OCI-LY7 (cell line): Measurements from ENCODE around the gene IRS1. TPM values are rescaled to one million over a fixed set of nuclear protein-coding genes. Genes with fewer than 3 reads are reported as not detected.

Experiments
- BruUV-seq: library from RNA; stranded (reverse); fragments of 400-500 nt; replicated peaks from 2 replicates; lab custom pipeline; 2021; lab: Mats Ljungman, UMichigan
- CTCF ChIA-PET: fragments of 300-600 bp; sonication (Branson Sonifier 250); formaldehyde crosslinking; loops from one replicate; lab custom pipeline; 2022; ENCODE audit warnings: antibody characterized with exemption; ENCODE audit not compliant: unreplicated experiment; lab: Charles Lee
- POLR2A ChIA-PET: fragments of 300-600 bp; sonication (Branson Sonifier 250); formaldehyde crosslinking; loops from one replicate; lab custom pipeline; 2022; ENCODE audit warnings: antibody characterized with exemption; lab: Charles Lee
- DNase-seq: peaks from one replicate; pipeline ENCODE4 v3.0.0-alpha.2; 2015; ENCODE audit warnings: low spot score
- H2AFZ ChIP-seq: fragments of 200-600 bp; sonication (generic), shearing (Covaris generic); 2 replicates; pipeline ENCODE4 v1.6.1; 2014; ENCODE audit warnings: mild to moderate bottlenecking, antibody characterized with exemption, low read length, moderate library complexity
- H3K27ac ChIP-seq: fragments of 200-600 bp; sonication (generic); 2 replicates; pipeline ENCODE4 v1.5.1; 2014; ENCODE audit warnings: mixed run types, low read depth, mild to moderate bottlenecking, moderate library complexity, low read length, inconsistent platforms; ENCODE audit not compliant: poor library complexity, severe bottlenecking
- H3K36me3 ChIP-seq: fragments of 200-600 bp; sonication (generic); 2 replicates; pipeline ENCODE4 v1.6.1; 2014; ENCODE audit warnings: mild to moderate bottlenecking, antibody characterized with exemption, low read length, moderate library complexity, mixed read lengths; ENCODE audit not compliant: insufficient read depth
- H3K4me1 ChIP-seq: fragments of 200-600 bp; sonication (generic); 2 replicates; pipeline ENCODE4 v1.5.1; 2014; ENCODE audit warnings: mild to moderate bottlenecking, low read length; ENCODE audit not compliant: insufficient read depth, poor library complexity, severe bottlenecking
- H3K4me2 ChIP-seq: fragments of 200-600 bp; sonication (generic); 2 replicates; pipeline ENCODE4 v1.6.1; 2014; ENCODE audit warnings: mild to moderate bottlenecking, low read length
- H3K4me3 ChIP-seq: fragments of 200-600 bp; sonication (generic); 2 replicates; pipeline ENCODE4 v1.5.1; 2014; ENCODE audit warnings: mild to moderate bottlenecking, low read depth, low read length; ENCODE audit not compliant: poor library complexity, severe bottlenecking
- H3K79me2 ChIP-seq: fragments of 200-600 bp; sonication (generic); 2 replicates; pipeline ENCODE4 v1.6.1; 2016; ENCODE audit warnings: low read depth, mild to moderate bottlenecking, low read length, moderate library complexity, mixed read lengths; ENCODE audit not compliant: insufficient read depth
- H3K9me2 ChIP-seq: fragments of 200-600 bp; sonication (generic); 2 replicates; pipeline ENCODE4 v1.6.1; 2016; ENCODE audit warnings: mild to moderate bottlenecking, low read length, mixed read lengths; ENCODE audit not compliant: insufficient read depth
- H3K9me3 ChIP-seq: fragments of 200-600 bp; sonication (generic); 2 replicates; pipeline ENCODE4 v1.6.1; 2014; ENCODE audit warnings: mild to moderate bottlenecking, mixed run types, low read length, mixed read lengths
- H4K20me1 ChIP-seq: fragments of 200-600 bp; sonication (generic); 2 replicates; pipeline ENCODE4 v1.6.1; 2014; ENCODE audit warnings: mild to moderate bottlenecking, antibody characterized with exemption, low read length, moderate library complexity, mixed read lengths; ENCODE audit not compliant: insufficient read depth
- CTCF ChIP-seq: fragments of 200-600 bp; sonication (generic); conservative IDR thresholded peaks from 2 replicates; pipeline ENCODE4 v1.5.1; 2014; ENCODE audit warnings: mild to moderate bottlenecking, antibody characterized with exemption, low read length, moderate library complexity, mixed read lengths
- EZH2phosphoT487 ChIP-seq: fragments of 200-600 bp; sonication (generic); IDR thresholded peaks from 2 replicates; pipeline ENCODE4 v1.6.1; 2018; ENCODE audit warnings: low read depth, borderline replicate concordance, mild to moderate bottlenecking, mixed run types, antibody characterized with exemption, low read length, moderate library complexity, mixed read lengths
- intact Hi-C: fragments of 100-400 bp; cut with micrococcal nuclease; formaldehyde crosslinking; loops from one replicate; pipeline ENCODE4 v1.10.0; 2022; ENCODE audit not compliant: unreplicated experiment
- total RNA-seq, 2 experiments: library from RNA; depleted of rRNA in 1 of 2; stranded (reverse); fragments of >200 nt in 1 of 2; shearing (Covaris generic) in 1 of 2; gene quantifications; 2 replicates each; pipeline ENCODE4 v1.2.3, GENCODE V29; 2014 to 2022

IRS1 gene
- total RNA-seq, 2 experiments from 2014 or later: 18.1 to 23.5 TPM

DNA sequence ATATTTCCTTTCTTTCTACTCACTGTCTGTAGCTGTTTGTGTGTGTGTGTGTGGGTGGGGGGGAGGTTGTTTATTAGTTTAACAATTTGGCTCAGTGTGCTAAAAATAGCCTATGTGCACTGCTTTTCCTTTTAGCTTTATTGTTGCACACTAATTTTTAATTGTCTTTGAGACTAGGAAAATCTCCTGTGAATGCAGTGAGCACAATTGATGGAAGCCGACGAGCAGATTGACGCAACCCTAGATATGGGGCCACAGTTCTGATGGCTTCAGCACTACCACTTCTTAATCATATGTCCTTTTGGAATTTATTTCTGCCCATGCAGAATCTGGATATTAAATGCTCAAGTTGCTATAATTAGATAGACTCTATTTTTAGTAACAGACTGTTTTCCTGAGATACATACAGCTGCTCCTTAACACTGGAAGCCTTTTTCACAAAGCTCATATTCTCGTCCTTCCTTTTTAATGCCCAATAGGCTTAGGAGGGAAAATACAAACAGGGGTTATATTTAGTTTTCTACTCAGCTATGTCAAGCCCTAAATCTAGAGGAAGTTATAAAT is 109.1 kb downstream of the IRS1 start:
- POLR2A ChIA-PET: interaction anchor here (0.6 to 1.0 kb wide), 7 partner anchors 14 to 75 kb away, joined by 3 to 9 read pairs (median 3); no protein-coding TSS in a partner anchor
- BruUV-seq: no TSS peak
- no peak overlapping the region for H2AFZ ChIP-seq
- H3K79me2 ChIP-seq: no peaks in the 10 kb centered on the region
- intact Hi-C loops: loop anchor here (5.0 kb wide), 1 partner anchor 107 kb away; the partner anchor contains the start of gene IRS1
- no peak overlapping the region for H3K4me2 ChIP-seq
- no peaks in the 10 kb centered on the region for H3K9me2 ChIP-seq
- H3K9me3 ChIP-seq: no peaks in the 10 kb centered on the region
- H3K27ac ChIP-seq: no peak overlapping the region
- TF ChIP-seq CTCF: no peak
- no peak for TF ChIP-seq EZH2phosphoT487
- H3K4me3 ChIP-seq: no peak overlapping the region
- no peaks in the 10 kb centered on the region for H3K36me3 ChIP-seq
- no peak for DNase-seq
- H3K4me1 ChIP-seq: no peaks in the 10 kb centered on the region
- no peaks in the 10 kb centered on the region for H4K20me1 ChIP-seq
- CTCF ChIA-PET: interaction anchor here (0.6 kb wide), 1 partner anchor 10 kb away, joined by 9 read pairs; no protein-coding TSS in a partner anchor

- no peaks in the 10 kb centered on the region for H3K9me2 ChIP-seq
- CTCF ChIA-PET: no interaction called here
- no peaks in the 10 kb centered on the region for H3K9me3 ChIP-seq
- no peak overlapping the region for H3K27ac ChIP-seq
- H3K4me1 ChIP-seq: no peaks in the 10 kb centered on the region
- no peak overlapping the region for H2AFZ ChIP-seq
- H3K79me2 ChIP-seq: no peaks in the 10 kb centered on the region
- no peak for DNase-seq
- POLR2A ChIA-PET: interaction anchor here (0.6 to 0.7 kb wide), 3 partner anchors 228 to 895 kb away, joined by 3 to 4 read pairs (median 3); no protein-coding TSS in a partner anchor
- TF ChIP-seq EZH2phosphoT487 (no peak), CTCF (no peak)
- H4K20me1 ChIP-seq: no peaks in the 10 kb centered on the region
- intact Hi-C loops: no loop called here
- no TSS peak for BruUV-seq
- no peaks in the 10 kb centered on the region for H3K36me3 ChIP-seq
- no peak overlapping the region for H3K4me2 ChIP-seq
- H3K4me3 ChIP-seq: no peak overlapping the region
Measured at GRCh38 chr2:226687641-226688253, 111.9 kb downstream of the IRS1 start.

GRCh38 chr2:226684563-226684959 is 115.1 kb downstream of the IRS1 start:
- POLR2A ChIA-PET: no interaction called here
- intact Hi-C loops: no loop called here
- Histone ChIP-seq H3K4me3 (no peak overlapping the region), H3K4me1 (no peaks in the 10 kb centered on the region), H3K9me2 (no peaks in the 10 kb centered on the region), H3K4me2 (no peak overlapping the region), H3K79me2 (no peaks in the 10 kb centered on the region), H3K9me3 (no peaks in the 10 kb centered on the region), H2AFZ (no peak overlapping the region), H4K20me1 (no peaks in the 10 kb centered on the region), H3K36me3 (no peaks in the 10 kb centered on the region), H3K27ac (no peak overlapping the region)
- DNase-seq: no peak
- no TSS peak for BruUV-seq
- TF ChIP-seq CTCF (no peak), EZH2phosphoT487 (no peak)
- CTCF ChIA-PET: no interaction called here
